ENCODE data around the gene FNDC3B. TPM values are rescaled to one million over a fixed set of nuclear protein-coding genes. Genes with fewer than 3 reads are reported as not detected.

Gene FNDC3B
- total and polyA plus RNA-seq, 9 of the 15 experiments (the other 6 are each of a cell fraction or from before 2014, with no cell fraction given) = 7.0 to 35.8 (median 16.2) TPM

DNA sequence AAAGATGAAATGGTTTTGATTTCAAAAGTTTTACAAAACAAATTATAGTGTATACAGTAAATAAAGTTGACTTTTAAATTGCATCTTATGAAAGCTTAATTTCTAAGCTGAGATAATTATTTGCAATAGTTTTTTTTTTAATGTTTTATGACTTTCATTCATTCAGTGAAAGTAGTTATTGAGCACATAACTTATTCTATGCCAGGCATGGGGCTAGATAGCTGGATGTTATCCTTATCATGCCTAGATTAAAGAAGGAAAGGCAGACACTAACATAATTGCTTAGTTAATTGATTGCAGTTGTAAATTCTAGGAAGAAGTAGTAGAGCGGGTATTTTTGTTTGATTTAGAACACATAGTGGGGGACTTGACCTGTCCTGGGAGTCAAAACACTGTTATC is 92.4 kb downstream of the FNDC3B start (continued):
- TF ChIP-seq EZH2 (IDR thresholded peaks at IDR 0.05; ENCODE audit: borderline replicate concordance, low read depth, low read length) = no peak
- TF ChIP-seq ZNF274 (IDR thresholded peaks at IDR 0.05; ENCODE audit: borderline replicate concordance, low read depth, low read length) = no peak
- no peak for TF ChIP-seq ZNF3 (CRISPR knock-in tag; IDR thresholded peaks at IDR 0.05)

- intact Hi-C loops (cut with micrococcal nuclease) (loop anchor here (5.0 kb wide), 1 partner anchor 95 kb away; the partner anchor contains the start of gene FNDC3B), in situ Hi-C loops (cut with MboI) (no loop called here)
- no peak overlapping the region for H3K4me2 ChIP-seq (ENCODE audit: insufficient read depth, low read length)
- H3K79me2 ChIP-seq (ENCODE audit: control insufficient read depth, insufficient read depth, low read length) = peaks cover 34% of the 10 kb centered on the region
- 81% methylated on average over 4 of the region's 4 CpGs for WGBS (ENCODE audit: insufficient coverage, low coverage, missing lambda C conversion rate)
- no peak overlapping the region for H3K4me3 ChIP-seq
- no TSS peak for BruUV-seq (replicated peaks)
- TF ChIP-seq HMGXB4 (CRISPR knock-in tag; IDR thresholded peaks at IDR 0.05) (no peak), NFE2L1 (tag; IDR thresholded peaks at IDR 0.05; ENCODE audit: borderline replicate concordance, low read depth) (no peak), DLX4 (CRISPR knock-in tag; IDR thresholded peaks at IDR 0.05) (no peak), ILK (tag; IDR thresholded peaks at IDR 0.05; ENCODE audit: borderline replicate concordance, low read depth) (no peak), ZNF586 (CRISPR knock-in tag; conservative IDR thresholded peaks at IDR 0.05) (no peak), EGR1 (conservative IDR thresholded peaks at IDR 0.05) (no peak), ZNF143 (CRISPR knock-in tag; IDR thresholded peaks at IDR 0.05) (no peak), CHD1 (IDR thresholded peaks at IDR 0.05; ENCODE audit: low read length) (no peak), E2F3 (CRISPR knock-in tag; IDR thresholded peaks at IDR 0.05) (no peak), CREB3L1 (IDR thresholded peaks at IDR 0.05; ENCODE audit: borderline replicate concordance, low read depth) (no peak), GABPA (tag; conservative IDR thresholded peaks at IDR 0.05; ENCODE audit: low read depth) (no peak)
- TF ChIP-seq, protein P1, sequence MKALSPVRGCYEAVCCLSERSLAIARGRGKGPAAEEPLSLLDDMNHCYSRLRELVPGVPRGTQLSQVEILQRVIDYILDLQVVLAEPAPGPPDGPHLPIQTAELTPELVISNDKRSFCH (CRISPR knock-in tag; IDR thresholded peaks at IDR 0.05) = no peak
- TF ChIP-seq, protein P1 (tag; IDR thresholded peaks at IDR 0.05) = no peak
- no peak for FAIRE-seq
- no peaks in the 10 kb centered on the region for H4K20me1 ChIP-seq (replicated peaks; ENCODE audit: control insufficient read depth, insufficient read depth, low read length)
- H3K36me3 ChIP-seq (ENCODE audit: control insufficient read depth, insufficient read depth, low read length) = peaks cover 18% of the 10 kb centered on the region; the same call in 2 of the 3 replicates
- no peak for DNase-seq (ENCODE audit: extremely low read depth in 1 of 4, low spot score in 3 of 4)
- CTCF ChIA-PET (ENCODE audit: low intra/inter-chr PET ratio) = no interaction called here
- H3K9me1 ChIP-seq (ENCODE audit: control insufficient read depth, insufficient read depth, low read length) = no peaks in the 10 kb centered on the region
- peaks cover 4 to 26% of the 10 kb centered on the region in 2 experiments; a peak in 4 of 5 replicates for H3K4me1 ChIP-seq (replicated peaks in 1 of 2; ENCODE audit: control insufficient read depth in 2 of 2, insufficient read depth in 2 of 2, low read length in 2 of 2)
- H3K9me3 ChIP-seq (replicated peaks; ENCODE audit: control insufficient read depth, insufficient read depth, low read depth, low read length) = 0 out of 2 replicates have a peak, but pooled peaks cover 2% of the 10 kb centered on the region
- no peak overlapping the region for H2AFZ ChIP-seq (ENCODE audit: low read depth, low read length)
- no peaks in the 10 kb centered on the region for H3K27me3 ChIP-seq (ENCODE audit: control insufficient read depth in 2 of 2, insufficient read depth in 2 of 2, low read length in 2 of 2)
- POLR2A ChIA-PET = interaction anchor here (1.3 kb wide), 1 partner anchor 9 kb away, joined by 4 read pairs; no protein-coding TSS in a partner anchor
- no peak for ATAC-seq
- H3K9ac ChIP-seq (ENCODE audit: insufficient read depth in 1 of 2, low read depth in 2 of 2, low read length in 2 of 2) = no peak overlapping the region
- H3K27ac ChIP-seq (ENCODE audit: extremely low read depth, low read depth, low read length) = no peak overlapping the region
These were observed 92.8 kb downstream of the FNDC3B start for GRCh38 chr3:172132159-172132586.
